ENCODE results near the gene JPH3. TPM values are rescaled to one million over a fixed set of nuclear protein-coding genes. Genes with fewer than 3 reads are reported as not detected.

The JPH3 gene
- total RNA-seq, 1 experiment from 2014 or later: not detected

- Histone ChIP-seq H3K36me3 (ENCODE audit: low read depth) (peaks cover 7% of the 10 kb centered on the region; the same call in 1 of the 2 replicates), H3K79me2 (ENCODE audit: low read depth) (no peaks in the 10 kb centered on the region), H3K27me3 (ENCODE audit: insufficient read depth, low read depth) (no peaks in the 10 kb centered on the region), H3K27ac (no peak overlapping the region), H3K4me2 (no peak overlapping the region), H3K4me3 (no peak overlapping the region), H4K20me1 (ENCODE audit: insufficient read depth) (peaks cover 17% of the 10 kb centered on the region), H3F3A (ENCODE audit: insufficient read depth, low read depth) (no peaks in the 10 kb centered on the region), H3K9me2 (ENCODE audit: insufficient read depth) (no peaks in the 10 kb centered on the region), H3K4me1 (replicated peaks; ENCODE audit: insufficient read depth) (no peaks in the 10 kb centered on the region), H3K9me3 (ENCODE audit: insufficient read depth, low read depth) (no peaks in the 10 kb centered on the region), H2AFZ (no peak overlapping the region)
- ChIA-PET CTCF (no interaction called here), POLR2A (ENCODE audit: unreplicated experiment) (no interaction called here)
- intact Hi-C loops (cut with micrococcal nuclease; ENCODE audit: unreplicated experiment): no loop called here
- no TSS peak for BruUV-seq (replicated peaks)
- TF ChIP-seq CTCF (conservative IDR thresholded peaks at IDR 0.05): no peak
- TF ChIP-seq EZH2 (IDR thresholded peaks at IDR 0.05; ENCODE audit: low read depth): no peak
- DNase-seq: no peak
These were observed 118.1 kb downstream of the JPH3 start for GRCh38 chr16:87720446-87720845.

GRCh38 chr16:87721622-87722585, 119.6 kb downstream of the JPH3 start:
- intact Hi-C loops (cut with micrococcal nuclease; ENCODE audit: unreplicated experiment): no loop called here
- Histone ChIP-seq H3K27me3 (ENCODE audit: insufficient read depth, low read depth) (no peaks in the 10 kb centered on the region), H3K4me1 (replicated peaks; ENCODE audit: insufficient read depth) (no peaks in the 10 kb centered on the region), H3K79me2 (ENCODE audit: low read depth) (no peaks in the 10 kb centered on the region), H4K20me1 (ENCODE audit: insufficient read depth) (peaks cover 17% of the 10 kb centered on the region), H3K36me3 (ENCODE audit: low read depth) (0 out of 2 replicates have a peak, but pooled peaks cover 7% of the 10 kb centered on the region), H3K27ac (no peak overlapping the region), H2AFZ (no peak overlapping the region), H3K9me3 (ENCODE audit: insufficient read depth, low read depth) (no peaks in the 10 kb centered on the region), H3F3A (ENCODE audit: insufficient read depth, low read depth) (no peaks in the 10 kb centered on the region), H3K4me2 (no peak overlapping the region), H3K9me2 (ENCODE audit: insufficient read depth) (no peaks in the 10 kb centered on the region), H3K4me3 (no peak overlapping the region)
- no peak for TF ChIP-seq CTCF (conservative IDR thresholded peaks at IDR 0.05)
- no peak for TF ChIP-seq EZH2 (IDR thresholded peaks at IDR 0.05; ENCODE audit: low read depth)
- ChIA-PET CTCF (no interaction called here), POLR2A (ENCODE audit: unreplicated experiment) (no interaction called here)
- BruUV-seq (replicated peaks): no TSS peak
- DNase-seq: no peak

GRCh38 chr16:87722590-87723225, 120.4 kb downstream of the JPH3 start:
- intact Hi-C loops (cut with micrococcal nuclease; ENCODE audit: unreplicated experiment): no loop called here
- no peak for TF ChIP-seq EZH2 (IDR thresholded peaks at IDR 0.05; ENCODE audit: low read depth)
- no peak for TF ChIP-seq CTCF (conservative IDR thresholded peaks at IDR 0.05)
- H3K36me3 ChIP-seq (ENCODE audit: low read depth): 0 out of 2 replicates have a peak, but pooled peaks cover 8% of the 10 kb centered on the region
- H3K9me3 ChIP-seq (ENCODE audit: insufficient read depth, low read depth): no peaks in the 10 kb centered on the region
- H3K79me2 ChIP-seq (ENCODE audit: low read depth): no peaks in the 10 kb centered on the region
- no peaks in the 10 kb centered on the region for H3K4me1 ChIP-seq (replicated peaks; ENCODE audit: insufficient read depth)
- DNase-seq: no peak
- no peak overlapping the region for H3K4me3 ChIP-seq
- no peak overlapping the region for H2AFZ ChIP-seq
- no peaks in the 10 kb centered on the region for H3K9me2 ChIP-seq (ENCODE audit: insufficient read depth)
- H4K20me1 ChIP-seq (ENCODE audit: insufficient read depth): peaks cover 17% of the 10 kb centered on the region
- no peaks in the 10 kb centered on the region for H3F3A ChIP-seq (ENCODE audit: insufficient read depth, low read depth)
- H3K27me3 ChIP-seq (ENCODE audit: insufficient read depth, low read depth): no peaks in the 10 kb centered on the region
- POLR2A ChIA-PET (ENCODE audit: unreplicated experiment): no interaction called here
- CTCF ChIA-PET: no interaction called here
- H3K27ac ChIP-seq: no peak overlapping the region
- H3K4me2 ChIP-seq: no peak overlapping the region
- no TSS peak for BruUV-seq (replicated peaks)
